CD14-positive monocyte (primary cell): ENCODE data around the gene THRA. TPM values are rescaled to one million over a fixed set of nuclear protein-coding genes. Genes with fewer than 3 reads are reported as not detected.

Source experiments
- DNase-seq, 3 donors: peaks; one replicate each; pipeline ENCODE4 v3.0.0-alpha.2; 2011 to 2022
- H2AFZ ChIP-seq: 2 replicates; pipeline ENCODE4 v1.6.0; 2012; ENCODE audit warnings: mild to moderate bottlenecking, low read depth, low read length, inconsistent platforms; ENCODE audit not compliant: insufficient read depth, poor library complexity, severe bottlenecking
- H3K27ac ChIP-seq, 2 donors: 1 replicate in 1 of 2; 2 replicates in 1 of 2; pipeline ENCODE4 v1.5.1; 2012 to 2013; ENCODE audit warnings: low read length in 2 of 2, control low read depth in 1 of 2, inconsistent platforms in 1 of 2, low read depth in 1 of 2, mild to moderate bottlenecking in 1 of 2
- H3K27me3 ChIP-seq, 2 donors: one replicate each; pipeline versions ENCODE4 v1.6.0 to v1.6.1; 2011 to 2013; ENCODE audit warnings: low read length in 2 of 2; ENCODE audit not compliant: control insufficient read depth in 2 of 2, insufficient read depth in 2 of 2
- H3K36me3 ChIP-seq, 2 donors: replicated peaks in 1 of 2; 1 replicate in 1 of 2; 2 replicates in 1 of 2; pipeline versions ENCODE4 v1.5.1 to v1.6.1; 2012 to 2013; ENCODE audit warnings: low read length in 2 of 2, control low read depth in 1 of 2, inconsistent platforms in 1 of 2, mild to moderate bottlenecking in 1 of 2; ENCODE audit not compliant: insufficient read depth in 2 of 2, control insufficient read depth in 1 of 2
- H3K4me1 ChIP-seq, 2 donors: 1 replicate in 1 of 2; 2 replicates in 1 of 2; pipeline versions ENCODE4 v1.5.1 to v1.6.1; 2012 to 2013; ENCODE audit warnings: low read length in 2 of 2, control low read depth in 1 of 2, inconsistent platforms in 1 of 2, mild to moderate bottlenecking in 1 of 2, moderate library complexity in 1 of 2; ENCODE audit not compliant: insufficient read depth in 2 of 2, control insufficient read depth in 1 of 2
- H3K4me2 ChIP-seq: replicated peaks from 2 replicates; pipeline ENCODE3; 2012; ENCODE audit warnings: low read length, moderate library complexity, mild to moderate bottlenecking; ENCODE audit not compliant: poor library complexity, severe bottlenecking; ENCODE audit errors: extremely low read depth
- H3K4me3 ChIP-seq, 3 experiments: fragments of 200-600 bp in 1 of 3; sonication (generic) in 1 of 3; replicated peaks in 1 of 3; 1 replicate in 2 of 3; 2 replicates in 1 of 3; pipeline ENCODE4 v1.5.1; 2011 to 2013; ENCODE audit warnings: low read length in 3 of 3, mild to moderate bottlenecking in 3 of 3, control low read depth in 2 of 3, low read depth in 2 of 3, inconsistent platforms in 1 of 3, moderate library complexity in 1 of 3
- H3K79me2 ChIP-seq: 2 replicates; pipeline ENCODE4 v1.6.0; 2012; ENCODE audit warnings: mild to moderate bottlenecking, control low read depth, inconsistent platforms, low read length, moderate library complexity; ENCODE audit not compliant: insufficient read depth
- H3K9ac ChIP-seq: 2 replicates; pipeline ENCODE4 v1.6.0; 2017; ENCODE audit warnings: low read length, mild to moderate bottlenecking; ENCODE audit not compliant: insufficient read depth, poor library complexity, severe bottlenecking
- H3K9me3 ChIP-seq, 2 donors: replicated peaks in 1 of 2; 1 replicate in 1 of 2; 2 replicates in 1 of 2; pipeline versions ENCODE4 v1.5.1 to v1.6.1; 2012 to 2013; ENCODE audit warnings: low read length in 2 of 2, control low read depth in 1 of 2; ENCODE audit not compliant: control insufficient read depth in 1 of 2, insufficient read depth in 1 of 2
- H4K20me1 ChIP-seq: 2 replicates; pipeline ENCODE4 v1.6.0; 2012; ENCODE audit warnings: mild to moderate bottlenecking, low read length, control low read depth, moderate library complexity; ENCODE audit not compliant: insufficient read depth
- H3K27ac Mint-ChIP-seq, 7 donors: one replicate each; pipeline ENCODE4 v1.8.0; 2020; ENCODE audit warnings: mild to moderate bottlenecking in 7 of 7, mixed read lengths in 7 of 7, moderate library complexity in 6 of 7, inconsistent platforms in 2 of 7
- H3K27me3 Mint-ChIP-seq, 3 donors: one replicate each; pipeline ENCODE4 v1.8.0; 2021 to 2022; ENCODE audit warnings: low read depth in 3 of 3, mild to moderate bottlenecking in 3 of 3, mixed read lengths in 3 of 3, moderate library complexity in 3 of 3, inconsistent platforms in 1 of 3
- H3K36me3 Mint-ChIP-seq, 2 donors: one replicate each; pipeline ENCODE4 v1.8.0; 2020; ENCODE audit warnings: mixed read lengths in 2 of 2, inconsistent platforms in 1 of 2, mild to moderate bottlenecking in 1 of 2
- H3K4me1 Mint-ChIP-seq: one replicate; pipeline ENCODE4 v1.8.0; 2020; ENCODE audit warnings: mild to moderate bottlenecking, mixed read lengths
- H3K4me3 Mint-ChIP-seq, 2 donors: one replicate each; pipeline ENCODE4 v1.8.0; 2020; ENCODE audit warnings: mild to moderate bottlenecking in 2 of 2, mixed read lengths in 2 of 2, moderate library complexity in 1 of 2
- H3K9me3 Mint-ChIP-seq, 7 donors: one replicate each; pipeline ENCODE4 v1.8.0; 2020 to 2022; ENCODE audit warnings: mixed read lengths in 7 of 7, mild to moderate bottlenecking in 6 of 7, moderate library complexity in 6 of 7, inconsistent platforms in 2 of 7
- WGBS: methylation state at CpG from one replicate; pipeline ENCODE4 v1.1.5; 2013; ENCODE audit warnings: missing lambda C conversion rate; ENCODE audit not compliant: insufficient coverage; 5-methylcytosine and 5-hydroxymethylcytosine counted together
- intact Hi-C, 2 donors: fragments of 100-400 bp; cut with micrococcal nuclease; formaldehyde crosslinking; loops; one replicate each; pipeline versions ENCODE4 v1.15.0 to v1.15.1; 2023
- polyA plus RNA-seq, 3 donors: library from polyadenylated mRNA; depleted of rRNA in 1 of 3; unstranded in 2 of 3; stranded (reverse) in 1 of 3; fragments of 300-500 nt in 2 of 3; fragments of >200 nt in 1 of 3; fragmentation: Illumina TruSeq in 2 of 3; gene quantifications; 1 replicate in 2 of 3; 2 replicates in 1 of 3; pipeline ENCODE4 v1.2.3, GENCODE V29; 2012 to 2021
- TF ChIP-seq, protein P1 (sequence below): fragments of 200-600 bp; IDR thresholded peaks from one replicate; pipeline ENCODE4 v1.8.0; 2022; ENCODE audit warnings: antibody characterized with exemption, mild to moderate bottlenecking

Gene THRA
- polyA plus RNA-seq, 3 donors, result 2.5 to 7.5 (median 3.8) TPM

DNA sequence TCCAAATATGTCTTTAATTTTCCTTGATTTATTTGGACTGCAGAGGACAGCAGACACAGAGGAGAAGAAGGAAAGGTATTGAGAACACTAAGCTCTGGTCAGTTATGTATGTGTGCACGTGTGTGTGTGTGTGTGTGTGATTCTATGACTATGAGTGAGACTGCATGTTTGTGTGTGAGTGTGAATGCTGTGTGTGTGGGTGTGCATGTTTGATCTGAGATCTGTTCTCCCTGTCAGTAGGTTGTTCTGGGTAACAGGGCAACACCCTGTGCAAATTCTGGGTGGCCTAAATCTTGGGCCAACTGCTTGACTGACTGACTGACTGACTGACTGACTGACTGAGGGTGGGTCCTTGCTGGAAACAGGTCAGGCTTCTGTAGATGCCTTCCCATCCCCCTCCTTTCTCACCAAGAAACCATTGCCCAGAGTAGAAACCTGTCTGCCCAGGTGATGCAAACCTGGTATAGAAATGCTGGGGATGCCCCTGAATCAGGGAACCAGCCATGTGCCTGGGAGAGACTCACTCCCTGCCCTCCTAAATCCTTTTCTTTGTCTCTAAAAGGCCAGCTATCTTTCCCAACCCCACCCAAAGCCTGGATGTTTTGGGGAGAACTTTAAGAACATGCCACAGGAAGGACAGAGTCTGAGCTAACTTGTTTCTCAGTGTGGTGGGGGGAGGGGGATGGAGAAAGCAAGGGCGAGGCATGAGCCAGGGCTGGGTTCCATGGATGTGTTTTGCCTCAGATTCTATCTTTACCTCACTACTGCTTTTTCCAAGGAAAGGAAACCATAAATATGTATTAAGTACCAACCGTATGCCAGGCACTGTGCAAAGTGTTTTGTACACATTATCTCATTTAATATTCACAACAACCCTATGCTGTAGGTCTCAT, 42.1 kb downstream of the THRA start:
- Histone ChIP-seq H3K9me3 (no peaks in the 10 kb centered on the region), H3K4me1 (peaks cover 61 to 64% of the 10 kb centered on the region in 2 donors), H3K4me2 (no peak overlapping the region), H2AFZ (no peak overlapping the region), H3K36me3 (no peaks in the 10 kb centered on the region), H3K27me3 (no peaks in the 10 kb centered on the region), H3K4me3 (no peak overlapping the region), H3K9ac (no peak overlapping the region), H3K79me2 (no peaks in the 10 kb centered on the region), H3K27ac (no peak overlapping the region), H4K20me1 (peaks cover 2% of the 10 kb centered on the region)
- Mint-ChIP-seq H3K4me3 (no peak overlapping the region), H3K9me3 (peaks cover 0 to 5% (median 0%) of the 10 kb centered on the region in 7 donors), H3K36me3 (peaks cover 0 to 2% of the 10 kb centered on the region in 2 donors), H3K27me3 (peaks cover 0 to 12% (median 0%) of the 10 kb centered on the region in 3 donors), H3K27ac (peak overlapping the region in 2 of 7 donors; percentile 7 to 18), H3K4me1 (peaks cover 81% of the 10 kb centered on the region)
- intact Hi-C loops, result no loop called here
- DNase-seq, result no peak
- WGBS, result 88% methylated on average over 1 of the region's 3 CpGs
- TF ChIP-seq, protein P1, sequence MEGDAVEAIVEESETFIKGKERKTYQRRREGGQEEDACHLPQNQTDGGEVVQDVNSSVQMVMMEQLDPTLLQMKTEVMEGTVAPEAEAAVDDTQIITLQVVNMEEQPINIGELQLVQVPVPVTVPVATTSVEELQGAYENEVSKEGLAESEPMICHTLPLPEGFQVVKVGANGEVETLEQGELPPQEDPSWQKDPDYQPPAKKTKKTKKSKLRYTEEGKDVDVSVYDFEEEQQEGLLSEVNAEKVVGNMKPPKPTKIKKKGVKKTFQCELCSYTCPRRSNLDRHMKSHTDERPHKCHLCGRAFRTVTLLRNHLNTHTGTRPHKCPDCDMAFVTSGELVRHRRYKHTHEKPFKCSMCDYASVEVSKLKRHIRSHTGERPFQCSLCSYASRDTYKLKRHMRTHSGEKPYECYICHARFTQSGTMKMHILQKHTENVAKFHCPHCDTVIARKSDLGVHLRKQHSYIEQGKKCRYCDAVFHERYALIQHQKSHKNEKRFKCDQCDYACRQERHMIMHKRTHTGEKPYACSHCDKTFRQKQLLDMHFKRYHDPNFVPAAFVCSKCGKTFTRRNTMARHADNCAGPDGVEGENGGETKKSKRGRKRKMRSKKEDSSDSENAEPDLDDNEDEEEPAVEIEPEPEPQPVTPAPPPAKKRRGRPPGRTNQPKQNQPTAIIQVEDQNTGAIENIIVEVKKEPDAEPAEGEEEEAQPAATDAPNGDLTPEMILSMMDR, result no peak

DNA sequence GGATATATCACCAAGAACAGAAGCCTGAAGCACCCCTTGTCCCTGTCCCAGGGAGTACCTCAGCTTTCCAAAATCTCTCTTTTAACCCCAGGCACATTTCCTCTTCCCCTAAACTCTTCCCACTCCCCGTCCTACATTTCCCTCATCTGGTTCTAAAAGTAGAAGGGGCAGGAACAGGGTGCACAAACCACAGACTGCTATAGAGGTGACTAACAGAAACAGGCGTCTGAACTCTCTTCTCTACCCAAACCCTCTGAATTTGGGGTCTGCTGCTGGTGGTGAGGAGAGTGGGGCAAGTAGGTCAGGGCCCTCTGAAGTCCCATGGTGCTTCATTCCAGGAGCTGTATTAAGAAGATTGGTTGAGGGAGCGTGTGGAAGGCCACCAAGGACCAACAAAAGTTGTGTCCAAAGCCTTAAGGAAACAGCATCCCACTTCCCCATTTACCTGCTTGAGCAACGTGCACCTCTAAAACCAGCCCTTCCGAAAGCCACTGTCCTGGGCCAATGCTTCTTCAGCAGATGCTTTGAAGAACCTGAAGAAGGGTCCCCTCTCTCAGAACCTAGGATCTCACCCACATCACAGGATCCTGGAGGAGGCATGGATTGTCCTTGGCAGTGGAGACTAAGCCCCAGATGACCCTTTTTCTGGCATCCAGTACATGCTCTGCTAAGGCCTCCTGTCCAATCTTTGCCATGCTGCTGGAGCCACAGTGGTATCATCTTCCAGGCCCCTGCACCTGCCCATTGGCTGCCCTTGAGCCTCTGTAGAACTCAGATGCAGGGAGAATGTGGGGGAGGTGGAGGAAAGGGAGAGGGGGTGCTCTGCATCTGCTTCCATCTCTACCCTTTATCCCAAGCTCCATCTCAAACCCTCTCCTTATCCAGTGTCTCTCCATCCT, 43.3 kb downstream of the THRA start:
- Histone ChIP-seq H3K27me3 (no peaks in the 10 kb centered on the region), H3K4me3 (peak overlapping the region in 1 of 3 experiments; percentile 61), H3K27ac (no peak overlapping the region), H3K9ac (no peak overlapping the region), H3K9me3 (no peaks in the 10 kb centered on the region), H3K4me2 (peak overlapping the region; percentile 67), H3K36me3 (no peaks in the 10 kb centered on the region), H4K20me1 (no peaks in the 10 kb centered on the region), H2AFZ (no peak overlapping the region), H3K4me1 (peaks cover 52 to 58% of the 10 kb centered on the region in 2 donors), H3K79me2 (no peaks in the 10 kb centered on the region)
- Mint-ChIP-seq H3K27ac (peak overlapping the region in 5 of 7 donors; percentile 15 to 67 (median 53)), H3K4me1 (peaks cover 79% of the 10 kb centered on the region), H3K27me3 (peaks cover 0 to 9% (median 0%) of the 10 kb centered on the region in 3 donors), H3K36me3 (peaks cover 0 to 2% of the 10 kb centered on the region in 2 donors), H3K4me3 (peak overlapping the region in 1 of 2 donors; percentile 84), H3K9me3 (peaks cover 0 to 3% (median 0%) of the 10 kb centered on the region in 7 donors)
- TF ChIP-seq, protein P1, result no peak
- intact Hi-C loops, result no loop called here
- no peak for DNase-seq
- 25% methylated on average over 2 of the region's 5 CpGs for WGBS
